OCI-LY3 (cell line): ENCODE results near the gene GALNS.

ENCODE experiments used
- H2AFZ ChIP-seq: fragments of 200-600, 300-600 bp; shearing (Covaris generic); 2 replicates; pipeline ENCODE4 v1.6.0; 2014; ENCODE audit warnings: antibody characterized with exemption, low read depth, low read length
- H3K27ac ChIP-seq: fragments of 200-600, 300-600 bp; sonication (generic); 2 replicates; pipeline ENCODE4 v1.5.1; 2014; ENCODE audit warnings: mild to moderate bottlenecking, low read length, moderate library complexity, mixed read lengths
- H3K27me3 ChIP-seq: fragments of 200-600, 300-600 bp; sonication (generic); 2 replicates; pipeline ENCODE4 v1.6.1; 2014; ENCODE audit warnings: low read depth, low read length, mixed read lengths
- H3K36me3 ChIP-seq: fragments of 200-600, 300-600 bp; sonication (generic); replicated peaks from 2 replicates; pipeline ENCODE3; 2014; ENCODE audit warnings: low read depth, low read length, mixed read lengths
- H3K4me1 ChIP-seq: fragments of 300-600, 200-600 bp; sonication (generic); 2 replicates; pipeline ENCODE4 v1.6.1; 2014; ENCODE audit warnings: low read length, mixed read lengths
- H3K4me2 ChIP-seq: fragments of 200-600, 300-600 bp; sonication (generic); 2 replicates; pipeline ENCODE4 v1.6.1; 2014; ENCODE audit warnings: low read length, mixed read lengths
- H3K4me3 ChIP-seq: fragments of 300-600, 200-600 bp; sonication (generic); 2 replicates; pipeline ENCODE4 v1.5.1; 2014; ENCODE audit warnings: antibody characterized with exemption, mild to moderate bottlenecking, low read length, moderate library complexity
- H3K79me2 ChIP-seq: fragments of 300-600, 200-600 bp; shearing (Covaris generic); 2 replicates; pipeline ENCODE4 v1.6.1; 2014; ENCODE audit warnings: mild to moderate bottlenecking, low read length, mixed read lengths
- H3K9ac ChIP-seq: fragments of 300-600, 200-600 bp; shearing (Covaris generic); 2 replicates; pipeline ENCODE4 v1.6.0; 2014; ENCODE audit warnings: mild to moderate bottlenecking, low read length, moderate library complexity
- H3K9me3 ChIP-seq: fragments of 200-600, 300-600 bp; shearing (Covaris generic); 2 replicates; pipeline ENCODE4 v1.6.1; 2014; ENCODE audit warnings: low read length, mixed read lengths; ENCODE audit not compliant: insufficient read depth
- H4K20me1 ChIP-seq: fragments of 200-600, 300-600 bp; sonication (generic); 2 replicates; pipeline ENCODE4 v1.6.1; 2016; ENCODE audit warnings: low read length, mixed read lengths; ENCODE audit not compliant: insufficient read depth
- EZH2phosphoT487 ChIP-seq: fragments of 200-600 bp; shearing (Covaris generic); IDR thresholded peaks from 2 replicates; pipeline ENCODE4 v1.6.1; 2018; ENCODE audit warnings: antibody characterized with exemption, mixed run types, low read depth
- TF ChIP-seq, protein P1 (sequence below): fragments of 200-600, 300-600 bp; sonication (generic); IDR thresholded peaks from 2 replicates; pipeline ENCODE4 v1.5.1; 2014; ENCODE audit warnings: antibody characterized with exemption, low read length, low read depth

The GALNS gene

DNA sequence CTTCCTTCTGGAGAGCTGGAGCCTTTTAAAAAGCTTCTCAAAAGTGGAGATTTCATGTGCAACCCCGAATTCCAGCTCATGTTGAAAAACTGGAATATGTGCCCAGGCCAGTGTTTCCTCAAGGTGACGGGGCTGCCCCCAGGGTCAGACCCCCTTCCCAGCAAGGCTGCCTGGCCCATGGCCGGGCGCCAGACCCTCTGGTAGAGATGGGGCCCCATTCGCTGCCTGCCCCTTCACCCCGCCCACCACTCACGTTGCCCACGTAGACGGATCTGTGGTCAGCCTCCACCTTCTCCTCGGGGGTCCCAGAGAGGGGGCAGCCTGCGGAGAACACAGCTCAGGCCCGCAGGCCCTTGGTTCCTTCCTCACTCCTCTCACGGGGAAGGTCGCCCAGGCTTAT, 8.6 kb upstream of the GALNS start:
- Histone ChIP-seq H3K36me3 (peaks cover 3% of the 10 kb centered on the region), H3K79me2 (no peaks in the 10 kb centered on the region), H3K9me3 (no peaks in the 10 kb centered on the region), H3K4me2 (no peak overlapping the region), H3K27ac (no peak overlapping the region), H2AFZ (no peak overlapping the region), H4K20me1 (no peaks in the 10 kb centered on the region), H3K4me1 (peaks cover 2% of the 10 kb centered on the region), H3K27me3 (peaks cover 5% of the 10 kb centered on the region), H3K4me3 (no peak overlapping the region), H3K9ac (no peak overlapping the region)
- TF ChIP-seq, protein P1, sequence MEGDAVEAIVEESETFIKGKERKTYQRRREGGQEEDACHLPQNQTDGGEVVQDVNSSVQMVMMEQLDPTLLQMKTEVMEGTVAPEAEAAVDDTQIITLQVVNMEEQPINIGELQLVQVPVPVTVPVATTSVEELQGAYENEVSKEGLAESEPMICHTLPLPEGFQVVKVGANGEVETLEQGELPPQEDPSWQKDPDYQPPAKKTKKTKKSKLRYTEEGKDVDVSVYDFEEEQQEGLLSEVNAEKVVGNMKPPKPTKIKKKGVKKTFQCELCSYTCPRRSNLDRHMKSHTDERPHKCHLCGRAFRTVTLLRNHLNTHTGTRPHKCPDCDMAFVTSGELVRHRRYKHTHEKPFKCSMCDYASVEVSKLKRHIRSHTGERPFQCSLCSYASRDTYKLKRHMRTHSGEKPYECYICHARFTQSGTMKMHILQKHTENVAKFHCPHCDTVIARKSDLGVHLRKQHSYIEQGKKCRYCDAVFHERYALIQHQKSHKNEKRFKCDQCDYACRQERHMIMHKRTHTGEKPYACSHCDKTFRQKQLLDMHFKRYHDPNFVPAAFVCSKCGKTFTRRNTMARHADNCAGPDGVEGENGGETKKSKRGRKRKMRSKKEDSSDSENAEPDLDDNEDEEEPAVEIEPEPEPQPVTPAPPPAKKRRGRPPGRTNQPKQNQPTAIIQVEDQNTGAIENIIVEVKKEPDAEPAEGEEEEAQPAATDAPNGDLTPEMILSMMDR, result no peak
- TF ChIP-seq EZH2phosphoT487, result no peak

DNA sequence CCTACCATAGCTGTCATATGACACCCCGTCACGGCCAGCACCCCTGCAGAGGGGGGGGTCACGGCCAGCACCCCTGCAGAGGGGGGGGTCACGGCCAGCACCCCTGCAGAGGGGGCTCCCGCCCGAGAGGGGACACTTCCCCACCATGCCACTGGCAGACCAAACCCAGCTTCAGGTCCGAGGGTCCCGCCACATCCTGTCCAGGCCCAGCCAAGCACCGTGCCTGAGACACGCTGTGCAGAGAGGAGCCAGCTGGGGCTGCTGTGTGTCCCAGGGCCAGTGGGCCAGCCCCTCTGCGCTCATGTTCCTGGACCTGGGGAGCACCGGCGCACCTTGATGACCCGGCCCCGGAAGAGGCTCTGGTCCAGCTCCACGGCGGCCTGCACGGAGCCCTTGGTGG, 7.8 kb upstream of the GALNS start:
- H3K4me3 ChIP-seq, result no peak overlapping the region
- peaks cover 9% of the 10 kb centered on the region for H3K36me3 ChIP-seq
- H3K4me2 ChIP-seq, result no peak overlapping the region
- H3K9me3 ChIP-seq, result no peaks in the 10 kb centered on the region
- H3K9ac ChIP-seq, result no peak overlapping the region
- H3K27me3 ChIP-seq, result peaks cover 5% of the 10 kb centered on the region
- H4K20me1 ChIP-seq, result no peaks in the 10 kb centered on the region
- no peak overlapping the region for H2AFZ ChIP-seq
- H3K79me2 ChIP-seq, result no peaks in the 10 kb centered on the region
- TF ChIP-seq, protein P1, result no peak
- no peak for TF ChIP-seq EZH2phosphoT487
- no peaks in the 10 kb centered on the region for H3K4me1 ChIP-seq
- no peak overlapping the region for H3K27ac ChIP-seq

DNA sequence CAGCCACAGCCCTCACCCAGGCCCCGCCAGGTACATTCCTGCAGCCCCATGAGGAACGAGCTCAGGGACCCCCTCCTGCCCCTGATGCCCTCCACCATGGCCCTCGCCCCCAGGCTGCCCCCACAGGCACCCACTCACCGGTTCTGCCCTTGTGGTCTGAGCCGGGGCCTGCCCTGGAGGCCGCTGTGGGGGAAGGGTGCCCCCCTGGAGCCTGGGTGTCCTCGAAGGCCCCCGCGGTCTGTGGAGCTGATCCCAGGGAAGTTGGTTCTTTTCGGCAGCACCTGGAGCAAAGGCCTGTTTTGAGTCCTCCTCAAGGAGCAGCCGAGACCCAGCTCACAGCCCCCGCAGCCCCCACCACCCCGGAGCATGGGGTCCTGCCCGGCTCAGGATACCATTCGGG, 7.4 kb upstream of the GALNS start:
- Histone ChIP-seq H3K79me2 (no peaks in the 10 kb centered on the region), H3K36me3 (peaks cover 9% of the 10 kb centered on the region), H3K4me1 (no peaks in the 10 kb centered on the region), H3K4me2 (no peak overlapping the region), H4K20me1 (no peaks in the 10 kb centered on the region), H3K27me3 (peaks cover 5% of the 10 kb centered on the region), H2AFZ (no peak overlapping the region), H3K27ac (no peak overlapping the region), H3K9ac (no peak overlapping the region), H3K4me3 (no peak overlapping the region), H3K9me3 (no peaks in the 10 kb centered on the region)
- TF ChIP-seq, protein P1, result no peak
- no peak for TF ChIP-seq EZH2phosphoT487

DNA sequence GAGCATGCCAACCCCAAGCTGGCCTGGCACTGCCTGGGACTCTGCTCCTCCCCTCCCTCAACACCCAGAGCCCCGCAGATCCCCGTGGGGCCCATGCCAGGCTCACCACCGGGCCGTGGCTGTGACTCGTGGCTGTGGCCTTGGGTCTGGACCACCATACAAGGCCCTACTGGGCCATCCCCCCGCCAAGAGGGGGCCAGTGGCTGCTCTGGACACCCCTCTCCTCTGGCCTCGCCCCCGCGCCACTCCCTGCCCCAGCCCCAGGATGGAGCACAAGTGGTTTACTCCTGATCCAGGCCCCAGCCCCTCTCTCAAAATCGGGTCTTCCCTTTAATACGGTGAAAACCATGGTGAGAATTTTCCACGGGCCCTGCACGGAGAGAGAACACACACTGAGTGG, 6.7 kb upstream of the GALNS start:
- no peak overlapping the region for H2AFZ ChIP-seq
- peaks cover 9% of the 10 kb centered on the region for H3K36me3 ChIP-seq
- H3K27ac ChIP-seq, result no peak overlapping the region
- H3K4me1 ChIP-seq, result no peaks in the 10 kb centered on the region
- no peaks in the 10 kb centered on the region for H3K79me2 ChIP-seq
- no peaks in the 10 kb centered on the region for H3K27me3 ChIP-seq
- no peak overlapping the region for H3K4me3 ChIP-seq
- H3K9ac ChIP-seq, result no peak overlapping the region
- TF ChIP-seq, protein P1, result no peak
- TF ChIP-seq EZH2phosphoT487, result no peak
- no peaks in the 10 kb centered on the region for H4K20me1 ChIP-seq
- H3K4me2 ChIP-seq, result no peak overlapping the region
- H3K9me3 ChIP-seq, result no peaks in the 10 kb centered on the region
